Smooth muscle cell (in vitro differentiated cells): ENCODE measurements around the gene RAB20. TPM values are rescaled to one million over a fixed set of nuclear protein-coding genes. Genes with fewer than 3 reads are reported as not detected.

Experiments used
- DNase-seq: peaks from one replicate; lab custom pipeline; 2025; ENCODE audit not compliant: unreplicated experiment; lab: John Stamatoyannopoulos, UW
- H2AFZ ChIP-seq: fragments of 200-600 bp; sonication (generic); 2 replicates; pipeline ENCODE4 v1.6.0; 2016; ENCODE audit warnings: antibody characterized with exemption, low read depth, mild to moderate bottlenecking
- H3F3A ChIP-seq: fragments of 200-600 bp; sonication (generic); 2 replicates; pipeline ENCODE4 v1.6.0; 2017; ENCODE audit warnings: antibody characterized with exemption, low read depth
- H3K27ac ChIP-seq: fragments of 200-600 bp; sonication (generic); 2 replicates; pipeline ENCODE4 v1.5.1; 2016; ENCODE audit warnings: low read depth, mild to moderate bottlenecking
- H3K27me3 ChIP-seq: fragments of 200-600 bp; sonication (generic); 2 replicates; pipeline ENCODE4 v1.6.1; 2016; ENCODE audit warnings: low read depth, mild to moderate bottlenecking
- H3K36me3 ChIP-seq: fragments of 200-600 bp; sonication (generic); 2 replicates; pipeline ENCODE4 v1.5.1; 2016; ENCODE audit warnings: low read depth
- H3K4me1 ChIP-seq: fragments of 200-600 bp; sonication (generic); 2 replicates; pipeline ENCODE4 v1.5.1; 2016; ENCODE audit warnings: low read depth
- H3K4me2 ChIP-seq: fragments of 200-600 bp; sonication (generic); 2 replicates; pipeline ENCODE4 v1.6.0; 2016; ENCODE audit warnings: mild to moderate bottlenecking
- H3K4me3 ChIP-seq: fragments of 200-600 bp; sonication (generic); 2 replicates; pipeline ENCODE4 v1.5.1; 2016; ENCODE audit warnings: mild to moderate bottlenecking
- H3K79me2 ChIP-seq: fragments of 200-600 bp; sonication (generic); 2 replicates; pipeline ENCODE4 v1.6.0; 2016; ENCODE audit warnings: low read depth, mild to moderate bottlenecking
- H3K9ac ChIP-seq: fragments of 200-600 bp; sonication (generic); 2 replicates; pipeline ENCODE4 v1.6.0; 2016; ENCODE audit warnings: low read depth
- H3K9me3 ChIP-seq: fragments of 200-600 bp; sonication (generic); replicated peaks from 2 replicates; pipeline ENCODE4 v1.5.1; 2016; ENCODE audit warnings: low read depth
- H4K20me1 ChIP-seq: fragments of 200-600 bp; sonication (generic); 2 replicates; pipeline ENCODE4 v1.6.0; 2016; ENCODE audit warnings: low read depth
- WGBS: methylation state at CpG from one replicate; pipeline ENCODE4 v1.1.7; 2016; ENCODE audit warnings: low lambda C conversion rate; 5-methylcytosine and 5-hydroxymethylcytosine counted together
- polyA plus RNA-seq: library from polyadenylated mRNA; unstranded; fragments of >200 nt; fragmentation: Nextera tagmentation; extraction: Ambion mirVana; gene quantifications from 2 replicates; pipeline ENCODE4 v1.2.1, GENCODE V29; 2016
- total RNA-seq: library from RNA; depleted of rRNA; stranded (reverse); fragments of >200 nt; gene quantifications from 2 replicates; pipeline ENCODE4 v1.2.3, GENCODE V29; 2014
- TF ChIP-seq, protein P1 (sequence below): fragments of 200-600 bp; sonication (generic); IDR thresholded peaks from 2 replicates; pipeline ENCODE4 v1.5.1; 2017; ENCODE audit warnings: borderline replicate concordance, mild to moderate bottlenecking, antibody characterized with exemption; ENCODE audit not compliant: insufficient read depth, poor library complexity, severe bottlenecking

Gene RAB20
- total and polyA plus RNA-seq, 2 experiments from 2014 or later: 12.9 to 18.0 TPM

DNA sequence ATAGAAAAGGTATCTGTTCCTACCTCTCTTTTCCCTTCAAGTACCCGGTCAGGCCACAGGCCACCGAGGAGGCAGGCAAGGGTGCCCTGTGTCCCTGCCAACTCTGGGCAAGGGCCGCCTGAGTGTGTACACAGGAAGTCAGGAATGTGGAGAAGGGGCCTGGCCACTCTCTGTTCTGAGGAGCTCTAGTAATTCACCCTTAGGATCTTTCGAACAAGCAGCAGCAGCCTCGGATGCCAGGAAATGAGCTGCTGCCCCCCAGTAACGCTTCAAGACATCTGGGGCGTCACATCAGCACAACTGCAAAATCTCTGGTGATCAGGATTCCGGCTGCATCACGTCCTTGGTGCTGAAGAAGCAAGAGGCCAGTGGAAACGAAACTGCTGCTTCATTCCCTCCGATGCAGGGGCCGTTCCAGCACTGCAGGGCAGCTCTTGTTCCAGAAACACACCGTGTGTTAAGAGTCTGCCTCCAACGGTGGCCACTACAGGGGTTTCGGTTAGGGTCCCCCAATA is 2.0 kb downstream of the RAB20 start:
- Histone ChIP-seq H2AFZ (no peak overlapping the region), H3K9ac (no peak overlapping the region), H3F3A (peaks cover 13% of the 10 kb centered on the region), H4K20me1 (peaks cover 36% of the 10 kb centered on the region), H3K4me2 (peak overlapping the region; percentile 92), H3K36me3 (no peaks in the 10 kb centered on the region), H3K27me3 (no peaks in the 10 kb centered on the region), H3K27ac (peak overlapping the region; percentile 56), H3K79me2 (peaks cover 57% of the 10 kb centered on the region), H3K4me3 (peak overlapping the region; percentile 82), H3K4me1 (peaks cover 12% of the 10 kb centered on the region), H3K9me3 (no peaks in the 10 kb centered on the region)
- 58% methylated on average over 15 of the region's 15 CpGs for WGBS
- TF ChIP-seq, protein P1, sequence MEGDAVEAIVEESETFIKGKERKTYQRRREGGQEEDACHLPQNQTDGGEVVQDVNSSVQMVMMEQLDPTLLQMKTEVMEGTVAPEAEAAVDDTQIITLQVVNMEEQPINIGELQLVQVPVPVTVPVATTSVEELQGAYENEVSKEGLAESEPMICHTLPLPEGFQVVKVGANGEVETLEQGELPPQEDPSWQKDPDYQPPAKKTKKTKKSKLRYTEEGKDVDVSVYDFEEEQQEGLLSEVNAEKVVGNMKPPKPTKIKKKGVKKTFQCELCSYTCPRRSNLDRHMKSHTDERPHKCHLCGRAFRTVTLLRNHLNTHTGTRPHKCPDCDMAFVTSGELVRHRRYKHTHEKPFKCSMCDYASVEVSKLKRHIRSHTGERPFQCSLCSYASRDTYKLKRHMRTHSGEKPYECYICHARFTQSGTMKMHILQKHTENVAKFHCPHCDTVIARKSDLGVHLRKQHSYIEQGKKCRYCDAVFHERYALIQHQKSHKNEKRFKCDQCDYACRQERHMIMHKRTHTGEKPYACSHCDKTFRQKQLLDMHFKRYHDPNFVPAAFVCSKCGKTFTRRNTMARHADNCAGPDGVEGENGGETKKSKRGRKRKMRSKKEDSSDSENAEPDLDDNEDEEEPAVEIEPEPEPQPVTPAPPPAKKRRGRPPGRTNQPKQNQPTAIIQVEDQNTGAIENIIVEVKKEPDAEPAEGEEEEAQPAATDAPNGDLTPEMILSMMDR: no peak
- DNase-seq: no peak

DNA sequence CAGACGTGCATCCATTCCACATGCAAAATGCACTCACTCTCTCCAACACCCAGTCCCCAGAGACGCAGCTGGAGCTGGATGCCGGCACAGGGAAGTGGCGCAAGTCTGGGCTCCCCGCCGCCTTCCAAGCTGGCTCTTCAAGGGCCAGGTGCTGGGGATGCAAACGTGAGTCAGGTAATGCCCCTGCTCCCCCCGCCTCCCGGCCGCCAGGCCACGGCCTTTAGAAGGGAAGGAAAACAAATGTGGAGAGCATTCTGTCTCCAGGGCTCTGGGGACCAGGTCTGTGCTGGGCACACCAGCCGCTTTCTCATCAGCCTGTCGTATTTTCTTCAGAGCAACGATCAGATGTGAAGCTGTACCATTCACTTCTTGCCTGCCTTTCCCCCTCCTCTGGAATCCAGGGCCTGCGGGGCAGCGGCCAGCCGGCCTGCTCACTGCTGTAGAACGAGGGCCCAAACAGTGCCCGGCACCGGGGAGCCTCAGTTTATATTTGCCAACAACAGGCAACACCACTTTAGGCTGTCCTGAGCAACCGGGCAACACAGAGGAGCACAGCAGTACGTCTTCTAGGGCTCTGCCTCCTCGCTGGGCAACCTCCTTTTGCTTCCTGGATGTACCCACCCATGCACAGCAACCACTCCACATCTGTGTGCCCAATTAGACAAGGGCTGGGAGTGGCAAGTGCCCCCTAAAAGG is 3.8 kb downstream of the RAB20 start:
- 95% methylated on average over 23 of the region's 23 CpGs for WGBS

DNA sequence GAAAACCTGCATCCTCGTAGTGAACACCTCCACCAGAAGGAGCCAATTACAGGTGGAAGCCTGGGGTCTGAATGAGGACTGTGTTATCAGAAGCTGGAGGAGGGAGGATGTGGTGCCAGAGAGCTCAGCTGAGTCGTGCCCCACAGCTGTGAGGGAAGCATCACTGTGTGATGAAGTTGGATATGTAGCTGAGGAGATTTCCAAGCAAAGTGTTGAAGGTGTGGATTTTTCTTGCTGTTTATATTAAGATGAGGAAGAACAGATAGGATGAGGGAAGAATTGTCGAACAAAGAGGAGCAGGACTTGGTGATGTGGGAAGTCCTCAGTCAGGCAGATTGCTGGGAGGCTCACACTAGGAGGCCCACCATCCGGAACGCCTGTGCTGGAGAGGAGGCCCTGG is 4.4 kb downstream of the RAB20 start:
- DNase-seq: no peak
- Histone ChIP-seq H3K4me3 (no peak overlapping the region), H4K20me1 (peaks cover 55% of the 10 kb centered on the region), H3K27me3 (no peaks in the 10 kb centered on the region), H3K9me3 (no peaks in the 10 kb centered on the region), H3K36me3 (no peaks in the 10 kb centered on the region), H3K79me2 (peaks cover 68% of the 10 kb centered on the region), H3K27ac (no peak overlapping the region), H3F3A (peaks cover 13% of the 10 kb centered on the region), H3K4me1 (peaks cover 12% of the 10 kb centered on the region), H2AFZ (no peak overlapping the region), H3K4me2 (no peak overlapping the region), H3K9ac (no peak overlapping the region)
- TF ChIP-seq, protein P1: no peak
- 97% methylated on average over 5 of the region's 5 CpGs for WGBS

More for the DNA sequence above, 3.8 kb downstream of the RAB20 start:
- Histone ChIP-seq H3K4me3 (no peak overlapping the region), H3K9me3 (no peaks in the 10 kb centered on the region), H3K4me2 (no peak overlapping the region), H3K36me3 (no peaks in the 10 kb centered on the region), H3K27me3 (no peaks in the 10 kb centered on the region), H2AFZ (no peak overlapping the region), H4K20me1 (peaks cover 53% of the 10 kb centered on the region), H3K79me2 (peaks cover 68% of the 10 kb centered on the region), H3K27ac (no peak overlapping the region), H3K9ac (no peak overlapping the region), H3F3A (peaks cover 13% of the 10 kb centered on the region), H3K4me1 (peaks cover 12% of the 10 kb centered on the region)
- TF ChIP-seq, protein P1: no peak
- no peak for DNase-seq

DNA sequence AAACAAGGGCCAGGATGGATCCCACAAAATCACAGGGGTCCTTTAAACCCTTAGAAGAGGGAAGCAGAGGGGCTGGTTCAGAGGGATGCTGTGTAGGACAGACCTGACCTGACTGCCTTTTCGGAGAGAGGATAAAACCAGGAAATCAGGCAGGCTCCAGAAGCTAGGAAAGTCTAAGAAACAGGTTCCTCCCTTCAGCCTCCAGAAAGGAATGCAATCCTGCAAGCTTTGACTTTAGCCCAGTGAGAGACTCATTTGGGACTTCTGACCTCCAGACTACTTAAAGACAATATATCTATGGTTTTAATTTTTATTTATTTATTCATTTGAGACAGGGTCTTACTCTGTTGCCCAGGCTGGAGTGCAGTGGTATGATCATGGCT is 5.3 kb downstream of the RAB20 start:
- Histone ChIP-seq H3K79me2 (peaks cover 77% of the 10 kb centered on the region), H2AFZ (no peak overlapping the region), H3K27me3 (no peaks in the 10 kb centered on the region), H3K36me3 (no peaks in the 10 kb centered on the region), H3K9me3 (no peaks in the 10 kb centered on the region), H3K4me2 (no peak overlapping the region), H3K9ac (no peak overlapping the region), H3F3A (peaks cover 10% of the 10 kb centered on the region), H3K4me1 (peaks cover 12% of the 10 kb centered on the region), H3K27ac (no peak overlapping the region), H4K20me1 (peaks cover 55% of the 10 kb centered on the region), H3K4me3 (no peak overlapping the region)
- DNase-seq: no peak
- WGBS: 84% methylated on average over 1 of the region's 1 CpG
- TF ChIP-seq, protein P1: no peak
